CD4-positive, alpha-beta T cell treated with Interleukin-2 at 100 ng/mL for 4 hours (primary cell): ENCODE measurements around the gene RALGPS1.
A peak's percentile ranks its signal among the peaks of the same experiment; 100 is the strongest.
"Not testable (repeated sequence)": the region's sequence is repeated elsewhere in the genome, so short reads cannot be mapped to it uniquely, and the experiment has no call there.

Source experiments
- DNase-seq: peaks from one replicate; pipeline ENCODE4 v3.0.0-alpha.2; 2020; ENCODE audit warnings: low spot score

RALGPS1 gene

DNA sequence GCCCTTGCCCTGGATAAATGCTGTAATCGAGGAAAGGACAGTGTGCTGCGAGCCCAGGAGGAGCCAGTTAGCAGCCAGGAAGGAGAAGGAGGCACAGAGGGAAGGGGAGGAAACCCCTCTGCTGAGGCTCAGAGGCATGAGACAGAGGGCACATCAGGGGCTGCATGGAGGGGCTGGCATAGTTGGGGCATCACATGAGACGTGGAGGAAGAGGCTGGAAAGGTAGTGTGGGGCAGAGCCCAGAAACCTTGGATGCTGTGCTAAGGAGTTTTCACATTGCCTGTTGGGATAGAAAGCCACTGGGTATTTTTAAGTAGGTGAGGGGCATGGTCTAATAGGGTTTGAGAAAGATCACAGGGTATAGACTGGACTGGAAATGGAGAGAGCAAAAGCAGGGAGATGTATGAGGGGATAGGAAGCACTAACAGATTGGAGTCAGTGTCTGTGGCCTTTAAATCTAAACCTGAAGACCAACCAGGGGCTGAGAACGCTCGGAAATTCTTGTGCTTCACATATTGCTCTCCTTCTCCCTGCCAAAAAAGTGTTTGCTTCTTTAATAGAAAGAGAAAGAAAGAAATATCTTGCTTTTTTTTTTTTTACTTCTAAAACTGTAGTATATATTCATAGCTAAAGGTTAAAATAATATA, 240.9 kb downstream of the RALGPS1 start:
- DNase-seq = no peak

DNA sequence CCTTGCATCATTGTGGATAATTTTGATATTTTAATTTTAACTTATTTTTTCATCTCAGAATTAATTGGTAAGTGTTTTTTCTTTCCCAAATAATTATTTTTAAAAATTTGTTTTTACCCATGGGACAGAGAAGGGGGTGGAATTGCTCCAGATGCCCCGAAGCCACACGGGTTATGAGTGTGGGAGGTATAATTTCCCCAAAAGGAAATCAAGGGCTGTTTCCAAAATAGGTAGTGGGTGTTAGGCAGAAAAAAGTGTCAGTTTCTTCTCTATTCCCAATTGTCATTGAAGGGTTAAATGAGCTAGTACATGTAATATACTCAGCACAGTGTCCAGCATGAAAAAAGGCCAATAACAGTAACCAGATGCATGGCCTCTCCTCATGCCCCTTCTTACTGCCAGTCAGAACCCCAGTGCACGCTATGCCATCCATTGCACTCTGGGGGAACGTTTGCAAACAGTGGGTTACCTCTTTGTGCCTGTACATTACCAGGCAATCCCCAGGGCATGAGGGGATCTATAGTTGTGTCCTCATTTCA, 244.3 kb downstream of the RALGPS1 start:
- no peak for DNase-seq

DNA sequence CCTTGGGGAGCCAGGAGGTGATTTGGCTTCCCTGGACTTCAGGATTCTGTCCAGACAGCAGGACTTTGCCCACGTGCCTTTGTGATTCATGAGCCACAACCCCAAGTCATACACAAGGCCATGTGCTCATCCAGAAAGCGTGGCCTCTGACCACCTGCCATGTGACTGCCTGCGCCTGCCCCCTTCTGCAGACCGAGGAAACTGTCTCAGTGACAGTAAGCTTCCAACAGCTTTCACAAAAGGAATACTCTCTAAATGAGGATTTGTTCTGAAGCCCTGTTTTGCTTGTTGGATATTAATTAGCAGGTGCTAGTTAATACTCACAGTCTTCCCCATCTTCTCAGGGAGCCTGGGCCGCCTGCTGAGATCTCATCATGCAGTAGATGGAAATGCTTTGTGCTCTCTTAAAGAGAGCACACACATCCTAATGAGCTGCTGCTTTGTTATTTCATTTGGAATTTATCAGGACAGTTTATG, 244.8 kb downstream of the RALGPS1 start:
- no peak for DNase-seq

DNA sequence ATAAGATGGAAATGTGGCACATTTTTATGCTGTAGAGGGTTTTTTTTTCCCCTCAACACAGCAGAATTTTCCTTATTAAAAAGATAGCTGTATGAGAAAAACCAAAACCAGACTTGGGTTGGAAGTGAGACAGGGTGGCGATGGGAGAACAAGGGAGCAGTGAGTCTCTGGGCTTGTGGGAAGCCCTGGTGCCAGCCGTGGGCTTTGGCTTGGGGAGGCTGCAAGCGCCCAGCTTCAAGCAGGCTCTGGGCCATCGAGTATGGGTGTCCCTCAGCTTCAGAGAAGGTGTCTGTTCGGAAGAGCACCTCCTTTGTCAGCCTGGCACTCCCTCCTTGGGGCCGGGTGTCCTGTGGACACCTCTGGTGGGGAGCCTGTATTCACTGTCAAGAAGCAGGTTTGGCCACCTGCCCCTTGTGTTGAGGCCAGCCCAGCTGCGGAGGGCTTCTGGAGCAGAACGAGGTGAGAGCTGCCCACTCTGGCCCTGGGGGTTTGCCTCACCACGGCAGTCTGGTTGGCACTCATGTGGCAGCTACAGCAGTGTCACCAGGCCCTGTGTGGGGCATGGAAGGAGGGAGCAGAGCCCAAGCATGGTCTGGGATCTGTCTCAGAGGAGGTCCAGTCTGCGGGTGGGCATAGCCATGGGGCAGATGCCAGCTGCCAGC, 245.5 kb downstream of the RALGPS1 start:
- DNase-seq = no peak

DNA sequence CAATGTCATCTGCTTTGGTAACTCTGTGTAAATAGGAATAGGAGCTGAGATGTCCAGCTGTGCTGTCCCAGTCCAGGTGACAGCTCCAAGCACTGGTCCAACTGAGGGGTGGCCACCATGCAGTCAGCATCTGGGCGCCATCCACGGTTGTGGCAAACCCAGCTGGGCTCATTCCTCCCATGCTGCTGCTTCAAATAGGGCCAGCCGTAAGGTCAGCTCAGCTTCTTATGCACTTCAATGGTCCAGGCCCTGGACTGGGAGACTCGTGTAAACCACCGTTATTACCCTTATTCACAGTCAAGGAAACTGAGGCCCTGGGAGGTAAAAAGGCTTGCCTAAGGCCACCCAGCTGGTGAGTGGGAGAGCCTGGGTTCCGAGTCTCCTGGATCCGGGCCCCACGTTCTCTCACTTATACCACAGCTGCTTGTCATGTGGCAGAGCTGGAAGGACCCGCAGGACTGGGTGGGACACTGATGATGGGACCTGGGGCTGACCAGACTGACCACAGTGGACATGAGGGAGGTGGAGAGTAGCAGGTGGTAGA, 246.6 kb downstream of the RALGPS1 start:
- DNase-seq = no peak

DNA sequence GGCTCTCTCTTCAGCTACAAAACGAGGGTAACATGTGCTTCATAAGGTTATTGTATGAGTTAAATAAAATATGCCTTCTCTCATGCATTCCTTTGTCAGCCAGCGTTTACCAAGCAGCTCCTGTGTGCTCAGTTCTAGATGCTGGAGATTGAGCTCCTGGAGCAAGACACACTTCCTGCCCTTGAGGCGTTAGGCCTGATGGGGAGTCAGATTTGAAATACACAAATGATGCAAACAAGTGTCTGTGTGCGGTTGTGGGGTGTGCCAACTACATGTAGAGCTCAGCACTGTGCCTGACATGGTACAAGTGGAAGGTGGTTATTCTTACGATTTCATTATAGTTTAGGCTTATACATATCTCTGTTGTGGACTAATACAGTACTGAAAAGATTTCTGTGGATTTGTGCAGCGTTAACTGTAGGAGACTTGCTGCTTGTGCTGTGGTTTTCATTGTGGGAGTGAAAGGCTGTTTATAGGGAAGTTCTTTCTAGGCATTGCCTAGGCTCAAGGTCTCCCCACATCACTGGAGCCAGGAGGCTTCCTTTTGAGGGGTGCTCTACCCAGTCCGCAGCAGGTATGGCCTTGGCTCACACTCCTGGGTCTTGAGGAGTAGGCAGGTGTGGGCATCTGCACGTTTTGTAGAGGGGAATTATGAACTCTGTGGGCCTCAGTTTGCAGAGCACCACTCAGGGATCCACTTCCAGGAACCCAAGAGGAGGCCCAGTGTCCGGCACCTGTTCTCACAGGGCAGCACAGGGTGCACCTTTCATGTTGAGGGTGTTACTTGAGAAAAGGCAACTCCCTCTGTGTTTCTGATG, 247.7 kb downstream of the RALGPS1 start:
- DNase-seq = no peak

DNA sequence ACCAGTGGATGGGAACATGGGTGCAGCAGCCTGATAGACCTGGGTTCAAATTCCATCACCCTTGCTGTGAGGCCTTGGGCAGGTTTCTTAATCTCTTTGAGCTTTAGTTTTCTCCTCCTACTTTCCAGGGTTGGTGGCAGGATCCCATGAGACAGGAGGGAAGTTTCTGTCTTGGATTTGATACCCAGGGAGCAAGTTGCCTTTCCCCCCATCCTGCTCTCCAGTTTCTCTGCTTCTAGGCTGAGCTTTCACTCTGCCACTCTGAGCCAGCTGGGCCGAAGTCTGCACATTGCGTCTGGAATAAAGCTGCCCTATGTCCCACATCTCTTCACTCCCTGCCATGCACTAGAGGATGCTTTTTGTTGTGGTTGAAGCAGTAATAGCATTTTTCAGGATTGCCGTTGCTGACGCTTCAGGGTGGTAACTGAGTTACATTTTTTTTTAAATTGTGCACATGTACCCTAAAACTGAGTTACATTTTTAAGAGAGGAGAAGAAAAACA, 248.3 kb downstream of the RALGPS1 start:
- DNase-seq = no peak

DNA sequence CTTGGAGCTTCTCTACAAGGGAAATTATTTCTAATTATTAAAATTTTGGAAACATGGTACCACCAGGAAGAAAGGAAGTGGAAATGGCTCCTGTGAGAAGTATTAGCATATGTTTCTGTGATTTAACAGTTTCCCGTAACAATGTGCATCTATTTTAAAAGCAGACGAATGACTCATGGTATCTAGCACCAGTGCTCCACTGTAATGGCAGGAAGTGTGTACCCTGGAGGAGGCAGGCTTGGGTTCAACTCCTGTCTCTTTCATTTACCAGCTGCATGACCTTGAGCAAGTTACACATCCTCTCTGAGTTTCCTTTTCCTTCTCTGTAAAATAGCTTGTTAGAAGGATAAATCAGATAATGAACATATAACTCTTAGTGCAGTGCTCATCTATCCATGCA, 248.8 kb downstream of the RALGPS1 start:
- DNase-seq = no peak

DNA sequence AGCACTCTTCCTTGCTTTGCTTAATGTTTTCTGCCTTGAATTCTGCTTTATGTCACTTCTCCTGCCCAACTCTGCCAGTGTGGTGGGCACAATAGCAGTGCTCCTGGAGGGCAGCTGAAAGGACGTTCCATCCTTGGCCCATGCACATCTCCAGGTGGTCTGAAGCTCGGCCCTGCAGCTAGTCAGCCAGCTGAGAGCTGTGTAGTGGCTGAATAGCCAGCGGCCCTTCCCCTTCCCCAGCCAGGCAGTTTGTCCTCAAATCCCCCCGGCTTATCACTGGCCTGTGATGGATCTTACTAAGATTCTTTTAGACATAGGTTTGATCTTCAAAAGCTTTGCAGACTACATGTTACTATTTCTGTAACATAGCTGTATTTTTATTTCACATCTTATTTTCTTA, 250.5 kb downstream of the RALGPS1 start:
- no peak for DNase-seq

DNA sequence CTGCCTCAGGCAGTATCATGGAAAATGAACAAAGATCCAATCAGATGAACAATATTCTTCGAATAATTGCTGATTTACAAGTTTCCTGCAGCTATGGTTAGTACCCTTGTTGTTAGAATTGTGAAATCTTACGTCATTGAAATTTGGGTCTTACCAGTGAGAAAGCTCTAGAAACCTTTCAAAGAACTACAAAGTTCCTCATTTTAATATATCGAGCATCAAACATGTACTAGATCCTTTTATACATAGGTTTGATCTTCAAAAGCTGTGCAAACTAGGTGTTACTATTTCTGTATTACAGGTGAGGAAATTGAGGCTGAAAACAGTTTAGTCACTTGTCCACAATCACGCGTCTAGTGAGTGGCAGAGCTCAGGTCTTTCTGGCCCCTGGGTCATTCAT, 251.5 kb downstream of the RALGPS1 start:
- no peak for DNase-seq

DNA sequence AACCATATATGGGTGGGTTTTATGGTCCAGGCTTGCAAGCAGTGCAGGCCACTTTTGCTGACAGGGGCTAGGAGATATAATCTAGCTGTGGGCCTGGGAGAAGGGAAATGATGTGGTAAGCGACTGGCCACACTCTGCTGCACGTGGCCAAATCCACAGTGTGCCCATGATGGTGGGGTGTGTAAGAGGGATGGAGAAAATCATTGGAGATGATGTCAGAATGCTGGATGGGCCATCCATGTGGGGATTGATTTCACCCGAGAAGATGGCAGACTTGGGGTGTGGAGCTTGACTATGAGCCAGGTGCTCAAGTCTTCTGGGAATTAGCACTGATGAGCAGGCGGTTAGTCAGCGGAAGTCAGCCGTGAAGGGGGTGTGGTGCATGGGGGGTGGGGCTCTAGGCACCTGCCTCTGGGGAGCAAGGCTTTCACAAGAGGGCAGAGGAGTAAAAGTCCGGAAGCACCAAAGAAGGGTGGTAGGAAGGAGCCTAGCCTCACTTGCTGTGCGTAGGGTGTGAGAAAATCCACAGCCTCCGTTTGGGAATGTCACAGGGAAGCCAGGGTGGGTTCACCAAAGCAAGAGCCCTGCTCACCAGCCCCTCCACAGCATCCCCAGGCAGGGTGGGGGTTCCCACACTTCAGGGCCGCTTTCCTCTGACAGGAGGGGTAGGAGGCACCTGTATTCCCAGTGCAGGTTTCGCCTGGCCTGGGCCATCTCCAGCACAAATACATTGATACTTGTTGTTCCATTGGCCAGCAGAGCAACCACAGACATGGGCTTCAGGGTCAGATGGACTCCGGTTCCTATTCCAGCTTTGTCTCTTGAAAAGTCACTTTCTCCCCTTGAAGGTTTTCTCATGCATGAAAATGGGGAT, 252.3 kb downstream of the RALGPS1 start:
- peak; percentile 0 for DNase-seq

DNA sequence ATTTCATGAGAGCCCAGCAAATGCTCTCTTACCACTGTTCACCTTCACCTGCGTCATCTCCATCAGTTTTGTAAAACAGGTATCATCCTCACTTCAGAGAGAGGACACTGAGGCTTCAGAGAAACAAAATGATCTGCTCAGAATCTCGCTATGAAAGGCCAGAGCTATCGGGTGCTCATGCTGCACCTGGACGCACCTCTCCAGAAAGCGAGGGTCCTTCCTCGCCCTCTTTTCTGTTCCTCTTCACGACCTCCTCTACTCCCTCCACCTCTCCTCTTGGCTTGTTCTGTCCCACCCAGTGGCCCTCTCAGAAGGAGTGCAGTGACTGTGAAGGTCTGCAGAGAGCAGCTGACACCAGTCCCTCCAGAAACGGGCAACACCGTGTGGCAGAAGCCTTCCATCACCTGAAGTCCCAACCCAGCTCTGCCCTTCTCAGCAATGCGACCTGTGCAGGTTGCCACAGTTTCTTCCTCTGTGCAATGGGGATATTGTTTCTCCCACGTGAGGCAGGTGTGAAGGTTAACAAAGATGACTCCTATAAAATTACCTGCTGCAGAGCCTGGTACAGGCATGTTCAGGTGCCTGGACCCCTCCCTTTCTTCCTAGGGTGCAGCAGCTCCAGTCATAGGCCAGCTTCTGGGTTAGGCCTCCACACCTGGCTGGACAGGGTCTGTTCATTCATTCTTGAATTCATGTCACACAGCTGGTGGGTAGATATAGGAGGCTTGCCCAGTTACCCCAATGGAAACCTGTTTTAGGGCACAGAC, 253.2 kb downstream of the RALGPS1 start:
- DNase-seq = no peak

DNA sequence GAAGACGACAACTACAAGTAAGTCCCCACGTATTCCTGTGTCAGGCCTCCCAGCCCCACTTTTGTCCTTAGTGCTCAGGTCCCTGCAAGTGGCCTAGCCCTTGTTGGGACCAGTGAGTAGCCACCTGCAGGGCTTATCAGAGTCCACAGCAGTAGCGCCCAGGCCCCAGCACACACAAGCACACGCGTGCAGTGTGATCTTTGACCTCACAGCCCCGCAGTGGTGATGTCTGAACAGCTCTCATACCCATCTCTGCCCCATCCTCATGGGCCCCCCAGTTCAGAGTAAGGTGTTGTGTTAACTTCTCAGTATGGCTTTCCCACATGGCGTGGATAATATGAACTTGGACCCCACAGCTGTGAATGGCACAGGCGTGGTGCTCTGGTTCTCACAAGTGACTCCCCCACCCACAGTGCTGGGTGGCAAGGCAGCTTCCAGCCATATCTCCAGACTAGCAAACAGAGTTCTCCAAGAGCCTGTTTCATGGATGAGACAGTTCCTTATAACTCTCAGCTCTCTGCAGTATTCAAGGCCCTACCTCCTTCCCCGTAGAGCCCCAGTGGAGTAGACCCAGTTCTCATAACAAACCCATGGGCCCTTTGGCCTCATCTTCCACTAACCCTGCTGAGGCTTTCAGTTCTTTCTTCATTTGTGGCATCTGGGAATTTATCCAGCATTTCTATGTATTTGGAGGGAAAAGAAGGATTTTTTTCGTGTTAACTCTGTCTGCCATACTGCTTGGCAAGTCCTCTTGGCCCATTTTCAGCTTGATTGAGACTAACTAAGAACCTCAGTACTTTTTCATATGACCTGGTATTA, 254.4 kb downstream of the RALGPS1 start:
- no peak for DNase-seq

DNA sequence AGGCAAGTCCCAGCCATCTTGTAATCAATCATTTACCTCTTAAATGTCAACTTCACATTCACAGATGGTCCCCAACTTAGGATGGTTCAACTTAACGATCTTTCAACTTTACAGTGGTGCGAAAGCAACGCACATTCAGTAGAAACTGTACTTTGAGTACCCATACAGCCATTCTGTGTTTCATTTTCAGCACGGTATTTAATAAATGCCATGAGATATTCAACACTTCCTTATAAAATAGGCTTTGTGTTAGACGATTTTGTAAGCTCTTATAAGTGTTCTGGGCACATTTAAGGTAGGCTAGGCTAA, 254.9 kb downstream of the RALGPS1 start:
- DNase-seq = no peak

DNA sequence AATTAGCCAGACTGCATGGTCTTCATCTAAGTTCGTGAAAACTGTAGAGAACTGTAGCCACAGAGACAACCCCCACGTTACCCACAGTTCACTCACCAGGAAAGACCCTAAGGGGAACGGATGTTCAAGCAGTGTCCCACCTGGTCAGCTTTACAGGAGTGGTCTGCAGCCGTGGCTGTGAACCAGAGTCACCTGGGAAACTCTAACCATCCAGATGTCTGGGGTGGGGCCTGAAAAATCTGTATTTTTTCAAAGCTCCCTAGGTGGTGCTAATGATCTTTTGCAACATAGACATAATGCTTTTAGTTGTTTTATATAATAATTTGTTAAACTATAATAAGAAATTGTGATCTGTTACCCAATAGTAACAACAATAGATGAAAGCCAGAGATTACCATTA, 255.5 kb downstream of the RALGPS1 start:
- no peak for DNase-seq

DNA sequence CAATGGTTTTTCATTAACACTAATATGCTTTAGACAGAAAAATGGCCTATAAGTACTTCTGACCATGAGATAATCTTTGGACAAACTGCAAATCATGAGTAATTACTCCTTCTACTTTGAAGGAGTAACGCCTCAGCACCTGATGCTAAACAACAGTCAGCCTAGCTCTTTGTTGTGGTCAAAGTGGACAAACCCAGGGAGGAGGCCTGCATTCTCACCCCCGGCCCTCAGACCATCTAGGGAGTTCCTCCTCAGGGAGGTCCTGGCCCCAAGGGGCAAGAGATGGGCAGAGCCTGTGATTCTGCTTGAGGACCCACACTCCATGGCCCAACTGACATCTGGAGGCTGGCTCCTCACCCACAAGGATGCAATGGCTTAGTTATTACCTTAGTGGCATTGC, 256.1 kb downstream of the RALGPS1 start:
- no peak for DNase-seq

DNA sequence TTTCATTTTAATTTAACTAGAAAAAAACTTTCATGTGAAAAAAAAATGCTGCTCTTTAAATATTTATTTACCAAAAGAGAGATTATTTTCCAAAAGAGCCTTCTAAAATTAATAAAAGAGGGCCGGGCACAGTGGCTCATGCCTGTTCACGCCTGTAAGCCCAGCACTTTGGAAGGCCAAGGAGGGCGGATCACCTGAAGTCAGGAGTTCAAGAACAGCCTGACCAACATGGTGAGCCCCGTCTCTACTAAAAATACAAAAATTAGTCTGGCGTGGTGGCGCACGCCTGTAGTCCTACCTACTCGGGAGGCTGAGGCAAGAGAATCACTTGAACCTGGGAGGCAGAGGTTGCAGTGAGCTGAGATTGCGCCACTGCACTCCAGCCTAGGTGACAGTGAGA, 256.8 kb downstream of the RALGPS1 start:
- not testable (repeated sequence) for DNase-seq

DNA sequence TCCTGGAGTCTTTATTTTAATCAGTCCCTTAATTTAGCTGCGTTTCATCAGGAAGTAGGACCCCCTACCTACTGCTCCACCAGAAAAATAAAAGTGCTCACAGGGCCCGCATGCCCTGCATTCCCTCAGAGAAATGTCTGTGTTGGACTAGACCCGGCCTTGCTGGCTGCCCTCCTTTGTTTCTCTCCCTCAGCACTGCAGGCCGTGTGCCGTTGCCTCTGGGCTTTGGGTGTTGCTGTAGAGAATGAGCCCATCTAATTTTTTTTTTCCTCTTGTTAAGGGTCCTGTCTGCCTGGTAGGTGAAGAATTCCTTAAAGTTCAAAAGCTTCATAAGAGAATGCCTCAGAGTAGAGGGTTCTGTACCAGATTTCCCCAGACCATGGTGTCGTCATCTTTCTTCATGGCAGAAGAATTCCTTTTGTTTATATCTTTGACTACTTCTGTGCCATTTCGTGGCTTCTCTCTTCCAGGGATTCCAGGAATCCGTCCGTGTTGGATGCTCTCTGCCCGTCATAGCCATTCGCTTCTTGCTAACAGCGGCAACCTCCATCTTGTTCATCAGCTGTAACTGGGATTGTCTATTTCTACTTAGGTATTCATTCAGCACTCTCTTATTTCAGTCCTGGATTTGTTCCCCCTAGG, 257.6 kb downstream of the RALGPS1 start:
- DNase-seq = no peak

DNA sequence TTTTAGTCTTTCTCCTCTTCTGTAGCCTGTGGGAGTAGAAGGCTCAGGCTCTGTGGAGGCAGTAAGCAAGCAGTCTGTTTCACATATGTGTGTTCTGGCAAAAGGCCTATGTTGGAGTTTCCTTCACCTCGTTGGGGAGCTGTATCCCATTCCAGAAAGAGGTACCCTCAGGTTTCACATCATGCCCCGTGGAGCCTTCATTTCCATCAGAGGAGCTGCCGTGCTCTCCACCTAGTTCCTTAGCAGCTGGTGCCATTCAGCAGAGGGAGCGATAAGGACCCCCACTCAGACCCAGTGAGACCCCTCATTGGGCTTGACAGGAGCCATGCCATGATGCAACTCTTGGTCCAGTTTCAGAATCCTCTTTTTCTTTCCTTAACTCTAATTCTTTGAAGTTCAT, 258.5 kb downstream of the RALGPS1 start:
- DNase-seq = no peak
